SK-N-SH (cell line): Measurements from ENCODE around the gene TACR2. TPM values are rescaled to one million over a fixed set of nuclear protein-coding genes. Genes with fewer than 3 reads are reported as not detected.

Experiments
- CTCF ChIA-PET: fragments of 300-600, 350-600 bp; formaldehyde crosslinking; extraction: SDS; loops from one replicate; lab custom pipeline; 2021; lab: Yijun Ruan, JAX
- POLR2A ChIA-PET: fragments of 350-600 bp; sonication (Branson Sonifier 250); formaldehyde crosslinking; extraction: SDS; loops from one replicate; lab custom pipeline; 2020; ENCODE audit warnings: antibody characterized with exemption, inconsistent platforms; lab: Yijun Ruan, JAX
- DNase-seq: peaks from one replicate; pipeline ENCODE4 v3.0.0; 2012
- H2AFZ ChIP-seq: fragments of 200-600 bp; sonication (generic); 2 replicates; pipeline ENCODE4 v1.8.1; 2016; ENCODE audit warnings: antibody characterized with exemption, mild to moderate bottlenecking, low read depth
- H3F3A ChIP-seq: fragments of 200-600 bp; sonication (generic); replicated peaks from 2 replicates; pipeline ENCODE3; 2016; ENCODE audit warnings: antibody characterized with exemption, mild to moderate bottlenecking; ENCODE audit not compliant: insufficient read depth
- H3K27ac ChIP-seq, 2 experiments: fragments of 200-500 bp in 1 of 2; fragments of 200-600 bp in 1 of 2; sonication (Bioruptor generic) in 1 of 2; sonication (generic), shearing (Covaris generic) in 1 of 2; 2 replicates each; pipeline versions ENCODE4 v1.5.1 to v1.6.1; 2014 to 2016; ENCODE audit warnings: low read depth in 2 of 2, inconsistent platforms in 1 of 2, low read length in 1 of 2, mild to moderate bottlenecking in 1 of 2, mixed read lengths in 1 of 2
- H3K27me3 ChIP-seq: fragments of 200-600 bp; sonication (generic), shearing (Covaris generic); 2 replicates; pipeline ENCODE4 v1.6.1; 2016; ENCODE audit warnings: mixed run types; ENCODE audit not compliant: insufficient read depth
- H3K36me3 ChIP-seq, 2 experiments: fragments of 200-500 bp in 1 of 2; fragments of 200-600 bp in 1 of 2; sonication (Bioruptor generic) in 1 of 2; sonication (generic) in 1 of 2; replicated peaks in 1 of 2; 2 replicates each; pipeline versions ENCODE3 to v1.5.1; 2014 to 2016; ENCODE audit warnings: low read length in 1 of 2, mild to moderate bottlenecking in 1 of 2; ENCODE audit not compliant: insufficient read depth in 2 of 2, control insufficient read depth in 1 of 2
- H3K4me1 ChIP-seq, 2 experiments: fragments of 200-500 bp in 1 of 2; fragments of 200-600 bp in 1 of 2; sonication (Bioruptor generic) in 1 of 2; sonication (generic), shearing (Covaris generic) in 1 of 2; 2 replicates each; pipeline versions ENCODE4 v1.5.1 to v1.6.1; 2014 to 2016; ENCODE audit warnings: low read depth in 1 of 2, low read length in 1 of 2, mixed run types in 1 of 2; ENCODE audit not compliant: insufficient read depth in 2 of 2, control insufficient read depth in 1 of 2
- H3K4me2 ChIP-seq: fragments of 200-600 bp; sonication (generic), shearing (Covaris generic); 2 replicates; pipeline ENCODE4 v1.6.1; 2017; ENCODE audit warnings: mixed run types
- H3K4me3 ChIP-seq, 2 experiments: fragments of 200-500 bp in 1 of 2; fragments of 200-600 bp in 1 of 2; sonication (Bioruptor generic) in 1 of 2; sonication (generic), shearing (Covaris generic) in 1 of 2; 2 replicates each; pipeline versions ENCODE4 v1.5.1 to v1.8.1; 2014 to 2016; ENCODE audit warnings: low read depth in 2 of 2, inconsistent platforms in 1 of 2, low read length in 1 of 2, mild to moderate bottlenecking in 1 of 2, mixed read lengths in 1 of 2, moderate library complexity in 1 of 2
- H3K79me2 ChIP-seq: fragments of 200-600 bp; sonication (generic); 2 replicates; pipeline ENCODE4 v1.8.1; 2017; ENCODE audit warnings: mild to moderate bottlenecking; ENCODE audit not compliant: insufficient read depth
- H3K9ac ChIP-seq: fragments of 200-600 bp; sonication (generic); 2 replicates; pipeline ENCODE4 v1.6.1; 2017; ENCODE audit warnings: mixed run types
- H3K9me2 ChIP-seq: fragments of 200-600 bp; sonication (generic); 2 replicates; pipeline ENCODE4 v1.6.1; 2017; ENCODE audit warnings: mixed run types
- H3K9me3 ChIP-seq: fragments of 200-600 bp; sonication (generic); 2 replicates; pipeline ENCODE4 v1.6.1; 2017; ENCODE audit warnings: mixed run types, mild to moderate bottlenecking, moderate library complexity
- H4K20me1 ChIP-seq: fragments of 200-600 bp; sonication (generic); 2 replicates; pipeline ENCODE4 v1.6.1; 2017; ENCODE audit warnings: mild to moderate bottlenecking, mixed run types; ENCODE audit not compliant: insufficient read depth
- CHD2 ChIP-seq: fragments of 150-350 bp; IDR thresholded peaks from 2 replicates; pipeline ENCODE4 v1.6.1; 2018; ENCODE audit warnings: low read length; ENCODE audit not compliant: partially characterized antibody
- EP300 ChIP-seq, 2 experiments: IDR thresholded peaks; 2 replicates each; pipeline versions ENCODE4 v1.4.0 to v1.6.1; 2012; ENCODE audit warnings: borderline replicate concordance in 1 of 2, low read depth in 1 of 2, low read length in 1 of 2
- GABPA ChIP-seq: IDR thresholded peaks from 2 replicates; pipeline ENCODE4 v1.4.0; 2012; ENCODE audit warnings: low read depth, mild to moderate bottlenecking
- GATA2 ChIP-seq: sonication (generic); formaldehyde crosslinking; IDR thresholded peaks from 2 replicates; pipeline ENCODE4 v1.5.0; 2020; ENCODE audit warnings: mild to moderate bottlenecking, missing genetic modification reagents
- NFIC ChIP-seq: IDR thresholded peaks from 2 replicates; pipeline ENCODE4 v1.4.0; 2012; ENCODE audit warnings: borderline replicate concordance
- TCF12 ChIP-seq: IDR thresholded peaks from 2 replicates; pipeline ENCODE4 v1.4.0; 2012
- TEAD4 ChIP-seq: IDR thresholded peaks from 2 replicates; pipeline ENCODE4 v1.4.0; 2012; ENCODE audit warnings: mild to moderate bottlenecking, borderline replicate concordance; ENCODE audit not compliant: insufficient read depth
- USF2 ChIP-seq: fragments of 150-350 bp; IDR thresholded peaks from 2 replicates; pipeline ENCODE4 v1.6.1; 2017; ENCODE audit warnings: antibody characterized with exemption, low read length, low read depth, borderline replicate concordance
- YY1 ChIP-seq: IDR thresholded peaks from 2 replicates; pipeline ENCODE4 v1.4.0; 2012; ENCODE audit warnings: low read depth, mild to moderate bottlenecking
- WGBS: methylation state at CpG from one replicate; pipeline ENCODE4 v1.1.6; 2017; ENCODE audit warnings: low lambda C conversion rate; 5-methylcytosine and 5-hydroxymethylcytosine counted together
- polyA plus RNA-seq, 3 experiments: library from polyadenylated mRNA; depleted of rRNA; stranded (reverse); fragments of >200 nt; gene quantifications; 2 replicates each; pipeline ENCODE4 v1.2.3, GENCODE V29; 2012
- TF ChIP-seq, protein P1 (sequence below): IDR thresholded peaks from 2 replicates; pipeline ENCODE4; 2012
- TF ChIP-seq, protein P2 (sequence below): fragments of 200-600 bp; sonication (generic); IDR thresholded peaks from 2 replicates; pipeline ENCODE4 v1.6.1; 2017; ENCODE audit warnings: antibody characterized with exemption, mild to moderate bottlenecking, moderate library complexity
- TF ChIP-seq, protein P3 (sequence below): IDR thresholded peaks from 2 replicates; pipeline ENCODE4 v1.4.0; 2012; ENCODE audit warnings: low read depth, borderline replicate concordance

The TACR2 gene
- polyA plus RNA-seq, 1 of the 3 experiments (the other 2 are of a cell fraction), result 0.02 TPM

- 63% methylated on average over 1 of the region's 2 CpGs for WGBS
- Histone ChIP-seq H3K4me2 (no peak overlapping the region), H3K9ac (no peak overlapping the region), H3K27ac (no peak overlapping the region), H4K20me1 (no peaks in the 10 kb centered on the region), H3K79me2 (no peaks in the 10 kb centered on the region), H3K36me3 (no peaks in the 10 kb centered on the region), H3K4me1 (peaks cover 8 to 21% of the 10 kb centered on the region in 2 experiments; a peak in 2 of 4 replicates), H3K27me3 (no peaks in the 10 kb centered on the region), H3K9me3 (no peaks in the 10 kb centered on the region), H3F3A (no peaks in the 10 kb centered on the region), H2AFZ (no peak overlapping the region), H3K9me2 (no peaks in the 10 kb centered on the region), H3K4me3 (no peak overlapping the region)
- CTCF ChIA-PET, result interaction anchor here (1.8 kb wide), 1 partner anchor 16 kb away, joined by 6 read pairs; no protein-coding TSS in a partner anchor
- TF ChIP-seq EP300 (IDR thresholded peaks at IDR 0.05; ENCODE audit: borderline replicate concordance in 1 of 2, low read depth in 1 of 2, low read length in 1 of 2) (no peak), USF2 (no peak), GATA2 (CRISPR knock-in tag) (no peak), GABPA (no peak), CHD2 (no peak), NFIC (no peak), TEAD4 (no peak), YY1 (no peak), TCF12 (no peak)
- TF ChIP-seq, protein P1, sequence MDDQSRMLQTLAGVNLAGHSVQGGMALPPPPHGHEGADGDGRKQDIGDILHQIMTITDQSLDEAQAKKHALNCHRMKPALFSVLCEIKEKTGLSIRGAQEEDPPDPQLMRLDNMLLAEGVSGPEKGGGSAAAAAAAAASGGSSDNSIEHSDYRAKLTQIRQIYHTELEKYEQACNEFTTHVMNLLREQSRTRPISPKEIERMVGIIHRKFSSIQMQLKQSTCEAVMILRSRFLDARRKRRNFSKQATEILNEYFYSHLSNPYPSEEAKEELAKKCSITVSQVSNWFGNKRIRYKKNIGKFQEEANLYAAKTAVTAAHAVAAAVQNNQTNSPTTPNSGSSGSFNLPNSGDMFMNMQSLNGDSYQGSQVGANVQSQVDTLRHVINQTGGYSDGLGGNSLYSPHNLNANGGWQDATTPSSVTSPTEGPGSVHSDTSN, result no peak
- TF ChIP-seq, protein P2, sequence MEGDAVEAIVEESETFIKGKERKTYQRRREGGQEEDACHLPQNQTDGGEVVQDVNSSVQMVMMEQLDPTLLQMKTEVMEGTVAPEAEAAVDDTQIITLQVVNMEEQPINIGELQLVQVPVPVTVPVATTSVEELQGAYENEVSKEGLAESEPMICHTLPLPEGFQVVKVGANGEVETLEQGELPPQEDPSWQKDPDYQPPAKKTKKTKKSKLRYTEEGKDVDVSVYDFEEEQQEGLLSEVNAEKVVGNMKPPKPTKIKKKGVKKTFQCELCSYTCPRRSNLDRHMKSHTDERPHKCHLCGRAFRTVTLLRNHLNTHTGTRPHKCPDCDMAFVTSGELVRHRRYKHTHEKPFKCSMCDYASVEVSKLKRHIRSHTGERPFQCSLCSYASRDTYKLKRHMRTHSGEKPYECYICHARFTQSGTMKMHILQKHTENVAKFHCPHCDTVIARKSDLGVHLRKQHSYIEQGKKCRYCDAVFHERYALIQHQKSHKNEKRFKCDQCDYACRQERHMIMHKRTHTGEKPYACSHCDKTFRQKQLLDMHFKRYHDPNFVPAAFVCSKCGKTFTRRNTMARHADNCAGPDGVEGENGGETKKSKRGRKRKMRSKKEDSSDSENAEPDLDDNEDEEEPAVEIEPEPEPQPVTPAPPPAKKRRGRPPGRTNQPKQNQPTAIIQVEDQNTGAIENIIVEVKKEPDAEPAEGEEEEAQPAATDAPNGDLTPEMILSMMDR, result no peak
- TF ChIP-seq, protein P3, sequence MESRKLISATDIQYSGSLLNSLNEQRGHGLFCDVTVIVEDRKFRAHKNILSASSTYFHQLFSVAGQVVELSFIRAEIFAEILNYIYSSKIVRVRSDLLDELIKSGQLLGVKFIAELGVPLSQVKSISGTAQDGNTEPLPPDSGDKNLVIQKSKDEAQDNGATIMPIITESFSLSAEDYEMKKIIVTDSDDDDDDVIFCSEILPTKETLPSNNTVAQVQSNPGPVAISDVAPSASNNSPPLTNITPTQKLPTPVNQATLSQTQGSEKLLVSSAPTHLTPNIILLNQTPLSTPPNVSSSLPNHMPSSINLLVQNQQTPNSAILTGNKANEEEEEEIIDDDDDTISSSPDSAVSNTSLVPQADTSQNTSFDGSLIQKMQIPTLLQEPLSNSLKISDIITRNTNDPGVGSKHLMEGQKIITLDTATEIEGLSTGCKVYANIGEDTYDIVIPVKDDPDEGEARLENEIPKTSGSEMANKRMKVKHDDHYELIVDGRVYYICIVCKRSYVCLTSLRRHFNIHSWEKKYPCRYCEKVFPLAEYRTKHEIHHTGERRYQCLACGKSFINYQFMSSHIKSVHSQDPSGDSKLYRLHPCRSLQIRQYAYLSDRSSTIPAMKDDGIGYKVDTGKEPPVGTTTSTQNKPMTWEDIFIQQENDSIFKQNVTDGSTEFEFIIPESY, result no peak
- no peak for DNase-seq
- POLR2A ChIA-PET, result no interaction called here
Observed at GRCh38 chr10:69464801-69465401, 48.2 kb upstream of the TACR2 start.
